Prostate gland (tissue), 2 donors: ENCODE results near the gene NRK. TPM values are rescaled to one million over a fixed set of nuclear protein-coding genes. Genes with fewer than 3 reads are reported as not detected.
"Not testable (repeated sequence)": the region's sequence is repeated elsewhere in the genome, so short reads cannot be mapped to it uniquely, and the experiment has no call there.

Experiments
- DNase-seq: peaks from one replicate; pipeline ENCODE4 v3.0.0-alpha.2; 2019; ENCODE audit warnings: low spot score
- H3K27ac ChIP-seq, 2 donors: fragments of 200-600 bp; sonication (generic); 2 replicates each; pipeline ENCODE4 v1.5.1; 2017 to 2019
- H3K27me3 ChIP-seq: fragments of 200-600 bp; sonication (generic); replicated peaks from 2 replicates; pipeline ENCODE4 v1.5.1; 2019; ENCODE audit not compliant: insufficient read depth
- H3K36me3 ChIP-seq, 2 donors: fragments of 200-600 bp; sonication (generic); 1 replicate in 1 of 2; 2 replicates in 1 of 2; pipeline versions ENCODE4 v1.5.1 to v1.8.1; 2017 to 2019
- H3K4me1 ChIP-seq: fragments of 200-600 bp; sonication (generic); replicated peaks from 2 replicates; pipeline ENCODE4 v1.5.1; 2019
- H3K4me3 ChIP-seq, 2 donors: fragments of 200-600 bp; sonication (generic); 2 replicates each; pipeline ENCODE4 v1.5.1; 2017 to 2019
- H3K9me3 ChIP-seq: fragments of 200-600 bp; sonication (generic); 2 replicates; pipeline ENCODE4 v1.5.1; 2017
- POLR2A ChIP-seq: fragments of 450-650 bp; IDR thresholded peaks from one replicate; pipeline ENCODE4 v1.6.1; 2016; ENCODE audit warnings: antibody characterized with exemption, mild to moderate bottlenecking
- POLR2AphosphoS5 ChIP-seq: sonication (generic); formaldehyde crosslinking; IDR thresholded peaks from one replicate; pipeline ENCODE4 v1.6.1; 2017; ENCODE audit warnings: antibody characterized with exemption
- WGBS: methylation state at CpG from one replicate; pipeline ENCODE4 v1.1.5; 2018; 5-methylcytosine and 5-hydroxymethylcytosine counted together
- intact Hi-C: fragments of 100-400 bp; cut with DNase I; formaldehyde crosslinking; loops from one replicate; pipeline ENCODE4 v1.14.2; 2022
- total RNA-seq, 2 donors: library from RNA; depleted of rRNA; stranded (reverse); fragments of >200 nt; gene quantifications; one replicate each; pipeline ENCODE4 v1.1.0, GENCODE V29; 2016
- TF ChIP-seq, protein P1 (sequence below), 4 experiments: fragments of 200-600 bp in 2 of 4; fragments of 450-650 bp in 2 of 4; sonication (generic) in 2 of 4; IDR thresholded peaks; 1 replicate in 3 of 4; 2 replicates in 1 of 4; pipeline ENCODE4 v1.5.1; 2016 to 2019; ENCODE audit warnings: antibody characterized with exemption in 4 of 4, mild to moderate bottlenecking in 2 of 4, moderate library complexity in 2 of 4

The NRK gene
- total RNA-seq, 2 donors from 2014 or later, result 2.6 to 4.9 TPM

DNA sequence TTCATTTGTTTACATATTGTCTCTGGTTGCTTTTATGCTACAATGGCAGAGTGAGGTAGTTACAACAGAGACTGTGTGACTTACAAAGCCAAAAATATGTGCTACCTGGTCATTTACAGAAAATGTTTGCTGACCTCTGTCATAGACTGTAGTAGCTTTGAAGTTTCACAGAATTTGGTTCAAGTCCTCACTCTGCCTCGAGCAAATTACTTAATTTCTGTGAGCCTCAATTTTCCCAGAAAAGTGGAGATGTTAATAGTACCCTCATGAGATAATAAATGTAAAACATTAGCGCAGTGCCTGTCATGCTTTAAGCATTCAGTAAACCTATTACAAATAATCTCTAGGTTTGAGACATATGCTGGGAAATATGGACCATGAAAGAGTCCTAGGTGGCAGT, 18.4 kb upstream of the NRK start:
- no peak overlapping the region for H3K4me3 ChIP-seq
- intact Hi-C loops, result no loop called here
- no peaks in the 10 kb centered on the region for H3K36me3 ChIP-seq
- WGBS, result 77% methylated on average over 2 of the region's 2 CpGs
- TF ChIP-seq POLR2AphosphoS5 (no peak), POLR2A (no peak)
- TF ChIP-seq, protein P1, sequence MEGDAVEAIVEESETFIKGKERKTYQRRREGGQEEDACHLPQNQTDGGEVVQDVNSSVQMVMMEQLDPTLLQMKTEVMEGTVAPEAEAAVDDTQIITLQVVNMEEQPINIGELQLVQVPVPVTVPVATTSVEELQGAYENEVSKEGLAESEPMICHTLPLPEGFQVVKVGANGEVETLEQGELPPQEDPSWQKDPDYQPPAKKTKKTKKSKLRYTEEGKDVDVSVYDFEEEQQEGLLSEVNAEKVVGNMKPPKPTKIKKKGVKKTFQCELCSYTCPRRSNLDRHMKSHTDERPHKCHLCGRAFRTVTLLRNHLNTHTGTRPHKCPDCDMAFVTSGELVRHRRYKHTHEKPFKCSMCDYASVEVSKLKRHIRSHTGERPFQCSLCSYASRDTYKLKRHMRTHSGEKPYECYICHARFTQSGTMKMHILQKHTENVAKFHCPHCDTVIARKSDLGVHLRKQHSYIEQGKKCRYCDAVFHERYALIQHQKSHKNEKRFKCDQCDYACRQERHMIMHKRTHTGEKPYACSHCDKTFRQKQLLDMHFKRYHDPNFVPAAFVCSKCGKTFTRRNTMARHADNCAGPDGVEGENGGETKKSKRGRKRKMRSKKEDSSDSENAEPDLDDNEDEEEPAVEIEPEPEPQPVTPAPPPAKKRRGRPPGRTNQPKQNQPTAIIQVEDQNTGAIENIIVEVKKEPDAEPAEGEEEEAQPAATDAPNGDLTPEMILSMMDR (IDR thresholded peaks at IDR 0.05), result no peak
- H3K9me3 ChIP-seq, result no peaks in the 10 kb centered on the region
- no peaks in the 10 kb centered on the region for H3K27me3 ChIP-seq
- H3K4me1 ChIP-seq, result no peaks in the 10 kb centered on the region
- no peak overlapping the region for H3K27ac ChIP-seq
- no peak for DNase-seq

DNA sequence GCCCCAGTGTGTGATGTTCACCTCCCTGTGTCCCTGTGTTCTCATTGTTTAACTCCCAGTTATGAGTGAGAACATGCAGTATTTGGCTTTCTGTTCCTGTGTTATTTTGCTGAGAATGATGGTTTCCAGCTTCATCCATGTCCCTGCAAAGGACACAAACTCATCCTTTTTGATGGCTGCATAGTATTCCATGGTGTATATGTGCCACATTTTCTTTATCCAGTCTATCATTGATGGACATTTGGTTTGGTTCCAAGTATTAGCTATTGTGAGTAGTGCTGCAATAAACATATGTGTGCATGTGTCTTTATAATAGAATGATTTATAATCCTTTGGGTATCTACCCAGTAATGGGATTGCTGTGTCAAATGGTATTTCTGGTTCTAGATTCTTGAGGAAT, 16.7 kb upstream of the NRK start:
- H3K9me3 ChIP-seq, H3K4me3 ChIP-seq, H3K27me3 ChIP-seq, intact Hi-C loops, H3K4me1 ChIP-seq, H3K36me3 ChIP-seq, DNase-seq, H3K27ac ChIP-seq: not testable (repeated sequence)

DNA sequence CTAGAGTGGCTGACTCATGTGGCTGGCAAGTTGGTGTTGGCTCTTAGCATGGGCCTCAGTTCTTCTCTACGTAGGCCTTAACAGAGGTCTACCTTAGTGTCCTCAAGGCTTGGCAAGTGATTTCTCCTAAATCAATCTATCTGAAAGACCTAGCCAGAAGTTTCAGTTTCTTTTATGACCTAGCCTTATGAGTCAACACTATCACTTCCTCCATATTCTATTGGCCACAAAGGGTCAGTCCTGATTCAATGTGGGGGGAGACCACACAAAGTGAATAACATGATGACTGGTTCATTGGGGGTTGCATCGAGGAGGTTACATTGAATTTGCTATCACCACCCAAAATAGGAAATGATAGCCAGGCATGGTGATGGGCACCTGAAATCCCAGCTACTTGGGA, 5.8 kb upstream of the NRK start:
- H3K4me3 ChIP-seq, result no peak overlapping the region
- H3K27me3 ChIP-seq, result no peaks in the 10 kb centered on the region
- intact Hi-C loops, result no loop called here
- TF ChIP-seq POLR2A, result no peak
- TF ChIP-seq, protein P1 (IDR thresholded peaks at IDR 0.05), result no peak
- TF ChIP-seq POLR2AphosphoS5, result no peak
- WGBS, result 96% methylated on average over 2 of the region's 2 CpGs
- H3K9me3 ChIP-seq, result no peaks in the 10 kb centered on the region
- H3K4me1 ChIP-seq, result no peaks in the 10 kb centered on the region
- DNase-seq, result no peak
- no peaks in the 10 kb centered on the region for H3K36me3 ChIP-seq
- no peak overlapping the region for H3K27ac ChIP-seq

DNA sequence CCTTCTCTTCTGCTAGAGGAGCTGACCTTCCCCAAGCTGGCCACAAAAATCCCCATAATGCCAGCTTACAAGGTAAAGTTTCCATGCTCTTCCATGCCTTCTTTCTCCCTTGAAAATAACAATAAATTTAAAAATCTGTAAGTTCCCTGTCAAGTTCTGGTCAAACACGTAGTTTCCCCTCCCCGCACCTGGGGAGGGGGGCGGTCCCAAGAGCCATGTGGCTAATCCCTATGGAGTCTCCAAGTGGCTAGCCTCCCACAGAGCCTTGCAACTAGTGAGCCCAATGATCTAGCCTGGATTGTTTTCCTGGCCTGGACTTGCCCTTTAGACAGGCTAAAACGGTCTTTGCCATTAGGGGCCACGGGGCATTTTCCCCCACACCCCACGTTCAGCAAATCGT, 2.1 kb upstream of the NRK start:
- Histone ChIP-seq H3K36me3 (no peaks in the 10 kb centered on the region), H3K4me3 (no peak overlapping the region), H3K27me3 (no peaks in the 10 kb centered on the region), H3K9me3 (no peaks in the 10 kb centered on the region), H3K27ac (no peak overlapping the region), H3K4me1 (no peaks in the 10 kb centered on the region)
- no peak for DNase-seq
- intact Hi-C loops, result no loop called here
- WGBS, result 46% methylated on average over 7 of the region's 7 CpGs
- TF ChIP-seq POLR2AphosphoS5, result no peak
- TF ChIP-seq, protein P1 (IDR thresholded peaks at IDR 0.05), result no peak
- TF ChIP-seq POLR2A, result no peak

DNA sequence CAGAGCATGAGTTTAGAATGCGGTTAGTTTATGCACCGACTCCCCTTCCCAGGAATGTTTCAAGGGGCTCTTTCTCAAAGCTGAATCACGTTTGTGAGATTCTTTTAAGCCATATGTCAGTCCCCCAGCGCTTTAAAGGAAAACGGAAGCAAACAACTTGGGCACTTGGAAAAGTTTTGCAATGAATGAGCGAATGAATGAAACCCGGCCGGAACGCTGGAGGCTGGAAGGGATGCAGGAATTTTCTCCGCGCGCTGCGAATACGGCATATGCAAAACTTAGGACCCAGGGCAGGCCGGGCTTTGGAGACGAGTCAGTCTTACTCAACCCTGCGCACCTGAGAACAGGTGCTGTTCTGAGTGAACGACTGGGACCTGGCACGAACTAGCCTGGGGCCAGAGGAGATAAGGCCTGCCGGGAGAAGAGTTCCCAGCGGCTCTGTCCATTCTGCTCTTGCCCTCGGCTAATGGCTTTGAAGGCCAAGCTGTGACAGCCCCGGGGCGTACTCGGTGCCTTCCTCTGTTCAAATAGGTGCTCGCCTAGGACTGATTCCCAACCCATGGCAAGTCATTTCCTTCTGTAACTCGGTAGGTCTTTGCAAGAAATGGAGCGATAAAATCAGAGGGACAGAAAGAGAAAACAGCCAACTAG, 743 bp upstream of the NRK start:
- Histone ChIP-seq H3K27me3 (no peaks in the 10 kb centered on the region), H3K4me3 (peak overlapping the region; percentile 16 to 25), H3K9me3 (no peaks in the 10 kb centered on the region), H3K4me1 (no peaks in the 10 kb centered on the region), H3K27ac (no peak overlapping the region), H3K36me3 (no peaks in the 10 kb centered on the region)
- intact Hi-C loops, result no loop called here
- WGBS, result 9% methylated on average over 14 of the region's 28 CpGs
- peak; percentile 4 for DNase-seq
- TF ChIP-seq POLR2A, result no peak
- TF ChIP-seq POLR2AphosphoS5, result no peak
- TF ChIP-seq, protein P1 (IDR thresholded peaks at IDR 0.05), result no peak
